HCT116 (cell line): ENCODE measurements around the gene GTF3C5.

ENCODE experiments used
- CEBPB ChIP-seq: IDR thresholded peaks from 2 replicates; pipeline ENCODE4 v1.6.1; 2012; ENCODE audit warnings: low read depth
- ELF1 ChIP-seq: IDR thresholded peaks from 2 replicates; pipeline ENCODE4 v1.6.1; 2012; ENCODE audit warnings: low read depth, borderline replicate concordance
- POLR2AphosphoS5 ChIP-seq: IDR thresholded peaks from 2 replicates; pipeline ENCODE4 v1.6.1; 2011; ENCODE audit warnings: mild to moderate bottlenecking, low read depth, low read length, moderate library complexity
- RAD21 ChIP-seq: IDR thresholded peaks from 2 replicates; pipeline ENCODE4 v1.6.1; 2012; ENCODE audit warnings: low read depth, mild to moderate bottlenecking

- TF ChIP-seq ELF1 (no peak), POLR2AphosphoS5 (no peak), CEBPB (no peak), RAD21 (no peak)
Measured at GRCh38 chr9:133004999-133005760, 25.6 kb upstream of the GTF3C5 start.
